H9 (cell line): ENCODE results near the gene NUDT7. TPM values are rescaled to one million over a fixed set of nuclear protein-coding genes. Genes with fewer than 3 reads are reported as not detected.

Experiments used
- DNase-seq: peaks from one replicate; pipeline ENCODE4 v3.0.0-alpha.2; 2017
- H2AFZ ChIP-seq: one replicate; pipeline ENCODE4 v1.6.1; 2013; ENCODE audit warnings: mild to moderate bottlenecking, low read length, control low read depth, moderate library complexity
- H2AK5ac ChIP-seq: 2 replicates; pipeline ENCODE4 v1.6.1; 2013; ENCODE audit warnings: low read length, control low read depth, mixed read lengths; ENCODE audit not compliant: insufficient read length
- H2BK120ac ChIP-seq: one replicate; pipeline ENCODE4 v1.6.1; 2013; ENCODE audit warnings: low read depth, mild to moderate bottlenecking, low read length, control low read depth, inconsistent platforms; ENCODE audit not compliant: poor library complexity, severe bottlenecking
- H2BK12ac ChIP-seq: 2 replicates; pipeline ENCODE4 v1.6.1; 2013; ENCODE audit warnings: low read length, control low read depth, mixed read lengths, low read depth; ENCODE audit not compliant: insufficient read length
- H2BK15ac ChIP-seq: 2 replicates; pipeline ENCODE4 v1.6.1; 2013; ENCODE audit warnings: low read depth, low read length, control low read depth
- H2BK20ac ChIP-seq: one replicate; pipeline ENCODE4 v1.6.1; 2013; ENCODE audit warnings: low read depth, mild to moderate bottlenecking, low read length, control low read depth, inconsistent platforms; ENCODE audit not compliant: poor library complexity, severe bottlenecking
- H2BK5ac ChIP-seq: 2 replicates; pipeline ENCODE4 v1.6.1; 2013; ENCODE audit warnings: low read length, control low read depth, mixed read lengths; ENCODE audit not compliant: insufficient read length
- H3K14ac ChIP-seq: 2 replicates; pipeline ENCODE4 v1.6.1; 2013; ENCODE audit warnings: low read length, control low read depth; ENCODE audit not compliant: insufficient read depth
- H3K18ac ChIP-seq: 2 replicates; pipeline ENCODE4 v1.6.1; 2013; ENCODE audit warnings: low read depth, mild to moderate bottlenecking, mixed read lengths, low read length, control low read depth; ENCODE audit not compliant: insufficient read length
- H3K23ac ChIP-seq: 2 replicates; pipeline ENCODE4 v1.6.1; 2013; ENCODE audit warnings: low read length, control low read depth, mixed read lengths, low read depth; ENCODE audit not compliant: insufficient read length
- H3K23me2 ChIP-seq: 2 replicates; pipeline ENCODE4 v1.6.1; 2013; ENCODE audit warnings: low read depth, mild to moderate bottlenecking, mixed read lengths, low read length, control low read depth; ENCODE audit not compliant: insufficient read length, poor library complexity, severe bottlenecking
- H3K27ac ChIP-seq: 2 replicates; pipeline ENCODE4 v1.5.1; 2013; ENCODE audit warnings: low read length, control low read depth, mixed read lengths, low read depth; ENCODE audit not compliant: insufficient read length
- H3K27me3 ChIP-seq: 2 replicates; pipeline ENCODE4 v1.6.1; 2013; ENCODE audit warnings: low read length, control low read depth, inconsistent platforms; ENCODE audit not compliant: insufficient read depth
- H3K4ac ChIP-seq: 2 replicates; pipeline ENCODE4 v1.6.1; 2013; ENCODE audit warnings: low read depth, mild to moderate bottlenecking, control low read depth, inconsistent platforms, low read length, moderate library complexity
- H3K4me1 ChIP-seq: 2 replicates; pipeline ENCODE4 v1.6.1; 2013; ENCODE audit warnings: low read length, control low read depth, inconsistent platforms; ENCODE audit not compliant: insufficient read depth
- H3K4me2 ChIP-seq: 2 replicates; pipeline ENCODE4 v1.6.1; 2013; ENCODE audit warnings: low read length, control low read depth, mixed read lengths; ENCODE audit not compliant: insufficient read length, insufficient read depth
- H3K56ac ChIP-seq: 2 replicates; pipeline ENCODE4 v1.6.1; 2013; ENCODE audit warnings: low read depth, mild to moderate bottlenecking, mixed read lengths, low read length, control low read depth; ENCODE audit not compliant: insufficient read length
- H3K79me1 ChIP-seq: 2 replicates; pipeline ENCODE4 v1.6.1; 2013; ENCODE audit warnings: low read depth, mild to moderate bottlenecking, moderate library complexity, low read length, control low read depth, inconsistent platforms; ENCODE audit not compliant: insufficient read depth, poor library complexity, severe bottlenecking
- H3K79me2 ChIP-seq: 2 replicates; pipeline ENCODE4 v1.6.1; 2013; ENCODE audit warnings: low read length, control low read depth, inconsistent platforms; ENCODE audit not compliant: insufficient read depth
- H3K9ac ChIP-seq: 2 replicates; pipeline ENCODE4 v1.6.1; 2013; ENCODE audit warnings: low read length, control low read depth, mixed read lengths; ENCODE audit not compliant: insufficient read length; ENCODE audit errors: extremely low read depth
- H3K9me3 ChIP-seq: one replicate; pipeline ENCODE4 v1.6.1; 2013; ENCODE audit warnings: low read depth, low read length, inconsistent platforms; ENCODE audit not compliant: control insufficient read depth
- H3T11ph ChIP-seq: one replicate; pipeline ENCODE4 v1.6.1; 2013; ENCODE audit warnings: mild to moderate bottlenecking, low read length, control low read depth, inconsistent platforms
- H4K20me1 ChIP-seq: one replicate; pipeline ENCODE4 v1.6.1; 2013; ENCODE audit not compliant: control insufficient read depth, insufficient read length, insufficient read depth
- H4K5ac ChIP-seq: 2 replicates; pipeline ENCODE4 v1.6.1; 2013; ENCODE audit warnings: low read depth, mild to moderate bottlenecking, mixed read lengths, low read length, control low read depth; ENCODE audit not compliant: insufficient read length
- H4K8ac ChIP-seq: replicated peaks from 2 replicates; pipeline ENCODE4 v1.6.1; 2013; ENCODE audit warnings: low read length, control low read depth, mixed read lengths, low read depth; ENCODE audit not compliant: insufficient read length
- H4K91ac ChIP-seq: 2 replicates; pipeline ENCODE4 v1.6.1; 2013; ENCODE audit warnings: low read depth, mild to moderate bottlenecking, moderate library complexity, mixed read lengths, low read length, control low read depth; ENCODE audit not compliant: insufficient read length
- H3K27ac Mint-ChIP-seq, 3 experiments: 2 replicates in 2 of 3; 3 replicates in 1 of 3; pipeline ENCODE4 v1.8.0; 2020 to 2021; ENCODE audit warnings: mixed read lengths in 3 of 3, mild to moderate bottlenecking in 1 of 3, moderate library complexity in 1 of 3
- H3K27me3 Mint-ChIP-seq: 2 replicates; pipeline ENCODE4 v1.8.0; 2021; ENCODE audit warnings: low read depth, mild to moderate bottlenecking, moderate library complexity, mixed read lengths
- H3K36me3 Mint-ChIP-seq, 3 experiments: 2 replicates in 2 of 3; 3 replicates in 1 of 3; pipeline ENCODE4 v1.8.0; 2020 to 2021; ENCODE audit warnings: low read depth in 3 of 3, mixed read lengths in 3 of 3; ENCODE audit not compliant: insufficient read depth in 1 of 3
- H3K4me1 Mint-ChIP-seq, 2 experiments: 2 replicates each; pipeline ENCODE4 v1.8.0; 2020; ENCODE audit warnings: mixed read lengths in 2 of 2
- H3K4me3 Mint-ChIP-seq, 2 experiments: 2 replicates in 1 of 2; 3 replicates in 1 of 2; pipeline ENCODE4 v1.8.0; 2020 to 2021; ENCODE audit warnings: mild to moderate bottlenecking in 2 of 2, mixed read lengths in 2 of 2, moderate library complexity in 1 of 2
- H3K9me3 Mint-ChIP-seq, 2 experiments: 2 replicates in 1 of 2; 3 replicates in 1 of 2; pipeline ENCODE4 v1.8.0; 2020; ENCODE audit warnings: mild to moderate bottlenecking in 2 of 2, mixed read lengths in 2 of 2, moderate library complexity in 1 of 2
- CTCF ChIP-seq: fragments of 200-600 bp; sonication (generic); conservative IDR thresholded peaks from 3 replicates; pipeline ENCODE4 v1.8.0; 2021; ENCODE audit warnings: antibody characterized with exemption, mild to moderate bottlenecking
- WGBS: extraction: QIAGEN DNeasy Blood & Tissue Kit; methylation state at CpG from one replicate; pipeline ENCODE4 v1.1.7; 2013; ENCODE audit warnings: missing lambda C conversion rate, low lambda C conversion rate, mixed read lengths; ENCODE audit not compliant: insufficient read length; ENCODE audit errors: extremely low coverage; 5-methylcytosine and 5-hydroxymethylcytosine counted together
- total RNA-seq: library from RNA; stranded (reverse); gene quantifications from 2 replicates; pipeline ENCODE4 v1.2.1, GENCODE V29; 2021

The NUDT7 gene
- total RNA-seq, 1 experiment from 2014 or later: 6.8 TPM

DNA sequence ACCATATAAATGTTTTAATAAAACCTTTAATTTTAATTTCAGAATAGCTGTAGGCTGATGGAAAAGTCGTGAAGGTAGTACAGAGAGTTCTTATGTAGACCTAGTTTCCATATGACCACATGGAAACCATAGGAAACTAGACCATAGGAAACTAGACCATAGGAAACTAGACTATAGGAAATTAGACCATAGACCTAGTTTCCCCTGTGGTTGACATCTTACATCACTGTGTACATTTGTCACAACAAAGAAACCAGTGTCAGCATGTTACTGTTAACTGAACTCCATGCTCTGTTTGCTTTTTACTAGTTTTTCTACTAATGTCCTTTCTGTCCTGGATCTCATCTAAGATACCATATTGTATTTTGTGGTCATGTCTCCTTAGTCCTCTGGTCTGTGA lies 14.6 kb downstream of the NUDT7 start:
- Mint-ChIP-seq H3K27ac (no peak overlapping the region), H3K4me1 (no peaks in the 10 kb centered on the region), H3K36me3 (peaks cover 1 to 5% (median 4%) of the 10 kb centered on the region in 3 experiments; a peak in 6 of 7 replicates), H3K27me3 (no peaks in the 10 kb centered on the region), H3K9me3 (peaks cover 6 to 8% of the 10 kb centered on the region in 2 experiments; a peak in 3 of 5 replicates), H3K4me3 (no peak overlapping the region)
- Histone ChIP-seq H3K27me3 (no peaks in the 10 kb centered on the region), H3K18ac (no peak overlapping the region), H2BK20ac (no peak overlapping the region), H3K79me1 (no peaks in the 10 kb centered on the region), H3T11ph (no peak overlapping the region), H3K4me1 (no peaks in the 10 kb centered on the region), H4K20me1 (no peaks in the 10 kb centered on the region), H4K8ac (no peak overlapping the region), H2AK5ac (no peak overlapping the region), H3K4me2 (no peak overlapping the region), H3K23me2 (no peaks in the 10 kb centered on the region), H3K9me3 (no peaks in the 10 kb centered on the region), H3K56ac (no peak overlapping the region), H2AFZ (no peak overlapping the region), H3K27ac (no peak overlapping the region), H3K14ac (no peak overlapping the region), H3K4ac (no peak overlapping the region), H3K23ac (no peak overlapping the region), H2BK15ac (no peak overlapping the region), H2BK12ac (no peak overlapping the region), H3K79me2 (no peaks in the 10 kb centered on the region), H2BK120ac (no peak overlapping the region), H4K5ac (no peak overlapping the region), H4K91ac (no peak overlapping the region), H3K9ac (no peak overlapping the region), H2BK5ac (no peak overlapping the region)
- DNase-seq: no peak
- no CpG with 5 or more reads among the region's 1 CpG for WGBS
- no peak for TF ChIP-seq CTCF
